IMR-90 (cell line): ENCODE results near the gene MAMLD1. TPM values are rescaled to one million over a fixed set of nuclear protein-coding genes. Genes with fewer than 3 reads are reported as not detected.

ENCODE experiments used
- ATAC-seq: fragments of 200-7000 bp; cut with Tn5 transposase; 2 replicates; pipeline ENCODE4 v1.9.1; 2020; ENCODE audit warnings: low read depth, mild to moderate bottlenecking, moderate library complexity
- BruUV-seq: library from RNA; stranded (reverse); fragments of 400-500 nt; replicated peaks from 2 replicates; lab custom pipeline; 2021; lab: Mats Ljungman, UMichigan
- CTCF ChIA-PET: fragments of 300-600 bp; formaldehyde crosslinking; extraction: SDS; loops from one replicate; lab custom pipeline; 2021; ENCODE audit warnings: antibody characterized with exemption; lab: Yijun Ruan, JAX
- POLR2A ChIA-PET: fragments of 300-600 bp; sonication (Branson Sonifier 250); formaldehyde crosslinking; loops from one replicate; lab custom pipeline; 2022; ENCODE audit warnings: antibody characterized with exemption; ENCODE audit not compliant: unreplicated experiment; lab: Charles Lee
- DNase-seq: peaks from one replicate; pipeline ENCODE4 v3.0.0; 2013
- H2AFZ ChIP-seq: replicated peaks from 2 replicates; pipeline ENCODE3; 2013; ENCODE audit warnings: low read length, mild to moderate bottlenecking; ENCODE audit not compliant: poor library complexity
- H2AK5ac ChIP-seq: 2 replicates; pipeline ENCODE4 v1.6.1; 2013; ENCODE audit warnings: low read depth, low read length, inconsistent platforms
- H2AK9ac ChIP-seq: replicated peaks from 2 replicates; pipeline ENCODE3; 2013; ENCODE audit warnings: mild to moderate bottlenecking, low read depth, low read length, moderate library complexity; ENCODE audit not compliant: poor library complexity
- H2BK120ac ChIP-seq: 2 replicates; pipeline ENCODE4 v1.6.1; 2013; ENCODE audit warnings: low read depth, low read length, inconsistent platforms
- H2BK15ac ChIP-seq: 3 replicates; pipeline ENCODE4 v1.6.1; 2013; ENCODE audit warnings: low read depth, low read length, inconsistent platforms
- H2BK20ac ChIP-seq: 2 replicates; pipeline ENCODE4 v1.6.1; 2013; ENCODE audit warnings: low read depth, mild to moderate bottlenecking, inconsistent platforms, low read length, moderate library complexity
- H2BK5ac ChIP-seq: 2 replicates; pipeline ENCODE4 v1.6.1; 2013; ENCODE audit warnings: mild to moderate bottlenecking, low read depth, low read length, inconsistent platforms; ENCODE audit not compliant: poor library complexity, severe bottlenecking
- H3K14ac ChIP-seq: replicated peaks from 2 replicates; pipeline ENCODE4 v1.6.1; 2013; ENCODE audit warnings: low read depth, low read length, inconsistent platforms
- H3K18ac ChIP-seq: 2 replicates; pipeline ENCODE4 v1.6.1; 2013; ENCODE audit warnings: low read depth, low read length, control low read depth
- H3K23ac ChIP-seq: 2 replicates; pipeline ENCODE4 v1.6.1; 2013; ENCODE audit warnings: low read depth, low read length, inconsistent platforms
- H3K27ac ChIP-seq: 2 replicates; pipeline ENCODE4 v1.5.1; 2013; ENCODE audit warnings: mild to moderate bottlenecking, control low read depth, low read length; ENCODE audit not compliant: insufficient read depth
- H3K27me3 ChIP-seq: 2 replicates; pipeline ENCODE4 v1.6.1; 2013; ENCODE audit warnings: low read length; ENCODE audit not compliant: control insufficient read depth, insufficient read depth
- H3K36me3 ChIP-seq: 2 replicates; pipeline ENCODE4 v1.6.1; 2013; ENCODE audit warnings: low read length, mixed read lengths; ENCODE audit not compliant: control insufficient read depth, insufficient read depth
- H3K4ac ChIP-seq: 2 replicates; pipeline ENCODE4 v1.6.1; 2013; ENCODE audit warnings: low read depth, low read length, inconsistent platforms
- H3K4me1 ChIP-seq: 2 replicates; pipeline ENCODE4 v1.6.1; 2013; ENCODE audit warnings: low read length, mixed read lengths; ENCODE audit not compliant: control insufficient read depth, insufficient read depth
- H3K4me2 ChIP-seq: 2 replicates; pipeline ENCODE4 v1.6.1; 2013; ENCODE audit warnings: low read depth, mild to moderate bottlenecking, control low read depth, low read length, moderate library complexity
- H3K4me3 ChIP-seq: 2 replicates; pipeline ENCODE4 v1.5.1; 2013; ENCODE audit warnings: low read depth, mild to moderate bottlenecking, control low read depth, low read length, moderate library complexity; ENCODE audit not compliant: insufficient read depth
- H3K56ac ChIP-seq: 2 replicates; pipeline ENCODE4 v1.6.1; 2013; ENCODE audit warnings: low read length, inconsistent platforms; ENCODE audit not compliant: insufficient read depth; ENCODE audit errors: extremely low read depth
- H3K79me1 ChIP-seq, 2 experiments: 2 replicates each; pipeline ENCODE4 v1.6.1; 2013; ENCODE audit warnings: low read length in 2 of 2, inconsistent platforms in 1 of 2, low read depth in 1 of 2
- H3K9ac ChIP-seq: 2 replicates; pipeline ENCODE4 v1.6.1; 2013; ENCODE audit warnings: low read depth, low read length, control low read depth
- H3K9me1 ChIP-seq: 2 replicates; pipeline ENCODE4 v1.6.1; 2013; ENCODE audit warnings: low read length, inconsistent platforms; ENCODE audit not compliant: insufficient read depth
- H3K9me3 ChIP-seq: 2 replicates; pipeline ENCODE4 v1.6.1; 2013; ENCODE audit warnings: low read length; ENCODE audit not compliant: control insufficient read depth, insufficient read depth
- H4K20me1 ChIP-seq: 2 replicates; pipeline ENCODE4 v1.6.1; 2013; ENCODE audit warnings: low read length, inconsistent platforms; ENCODE audit not compliant: insufficient read depth
- H4K5ac ChIP-seq: 2 replicates; pipeline ENCODE4 v1.6.1; 2013; ENCODE audit warnings: mild to moderate bottlenecking, low read depth, low read length, control low read depth
- H4K8ac ChIP-seq, 2 experiments: 2 replicates each; pipeline ENCODE4 v1.6.1; 2013; ENCODE audit warnings: low read depth in 2 of 2, low read length in 2 of 2, control low read depth in 1 of 2, inconsistent platforms in 1 of 2
- H4K91ac ChIP-seq: 2 replicates; pipeline ENCODE4 v1.6.1; 2013; ENCODE audit warnings: low read depth, low read length, inconsistent platforms; ENCODE audit not compliant: insufficient read depth
- BHLHE40 ChIP-seq: fragments of 150-350 bp; IDR thresholded peaks from 2 replicates; pipeline ENCODE4 v1.6.1; 2016; ENCODE audit warnings: mild to moderate bottlenecking, low read depth, low read length
- CTCF ChIP-seq: conservative IDR thresholded peaks from 2 replicates; pipeline ENCODE4 v1.5.1; 2012; ENCODE audit warnings: mild to moderate bottlenecking, low read depth, low read length, improper control_type of control experiment
- ELK1 ChIP-seq: fragments of 150-350 bp; IDR thresholded peaks from 2 replicates; pipeline ENCODE4 v1.6.1; 2016; ENCODE audit warnings: low read depth, mild to moderate bottlenecking, low read length, moderate library complexity, borderline replicate concordance
- MAFK ChIP-seq: IDR thresholded peaks from 2 replicates; pipeline ENCODE4 v1.6.1; 2012; ENCODE audit warnings: low read depth, low read length, improper control_type of control experiment
- MXI1 ChIP-seq: IDR thresholded peaks from 2 replicates; pipeline ENCODE4 v1.6.1; 2012; ENCODE audit warnings: low read depth, mild to moderate bottlenecking, low read length, moderate library complexity, borderline replicate concordance
- NFE2L2 ChIP-seq: fragments of 150-350 bp; IDR thresholded peaks from 2 replicates; pipeline ENCODE4 v1.6.1; 2016; ENCODE audit warnings: low read depth, mild to moderate bottlenecking, low read length
- RAD21 ChIP-seq: IDR thresholded peaks from 2 replicates; pipeline ENCODE4 v1.6.1; 2012; ENCODE audit warnings: low read length, improper control_type of control experiment
- RCOR1 ChIP-seq: IDR thresholded peaks from 2 replicates; pipeline ENCODE4 v1.6.1; 2012; ENCODE audit warnings: mild to moderate bottlenecking, low read length, improper control_type of control experiment; ENCODE audit not compliant: insufficient replicate concordance
- RFX5 ChIP-seq: IDR thresholded peaks from 2 replicates; pipeline ENCODE4 v1.8.0; 2012; ENCODE audit warnings: low read depth, mild to moderate bottlenecking, low read length, moderate library complexity
- USF2 ChIP-seq: fragments of 150-350 bp; IDR thresholded peaks from 2 replicates; pipeline ENCODE4 v1.6.1; 2017; ENCODE audit warnings: mild to moderate bottlenecking, antibody characterized with exemption, low read length, low read depth
- whole genome bisulfite sequencing, 2 experiments: methylation state at CpG; one replicate each; pipeline versions ENCODE4 v1.1.5 to v1.1.7; 2013; ENCODE audit warnings: missing lambda C conversion rate in 2 of 2; ENCODE audit not compliant: insufficient read length in 1 of 2; ENCODE audit errors: extremely low coverage in 2 of 2; 5-methylcytosine and 5-hydroxymethylcytosine counted together
- dilution Hi-C: fragments of 300-500 bp; cut with HindIII; formaldehyde crosslinking; loops from one replicate; pipeline ENCODE4 v1.14.3; 2018; ENCODE audit warnings: low sequenced_read_pairs; ENCODE audit not compliant: unreplicated experiment
- in situ Hi-C: fragments of 300-500 bp; cut with MboI; formaldehyde crosslinking; loops from 3 replicates; pipeline ENCODE4 v1.14.3; 2019; ENCODE audit warnings: low sequenced_read_pairs, inconsistent platforms, mixed read lengths
- intact Hi-C: fragments of 100-400 bp; cut with micrococcal nuclease; formaldehyde crosslinking; loops from 2 replicates; pipeline ENCODE4 v1.10.0; 2022
- polyA plus RNA-seq, 3 experiments: library from polyadenylated mRNA; depleted of rRNA; stranded (reverse); fragments of >200 nt; gene quantifications; 2 replicates each; pipeline ENCODE4 v1.2.3, GENCODE V29; 2012; ENCODE audit warnings: low replicate concordance in 1 of 3
- total RNA-seq: library from RNA; depleted of rRNA; stranded (reverse); fragments of >200 nt; gene quantifications from 2 replicates; pipeline ENCODE4 v1.2.3, GENCODE V29; 2012

MAMLD1 gene
- total and polyA plus RNA-seq, 2 of the 4 experiments (the other 2 are of a cell fraction), result 1.4 to 11.0 TPM

GRCh38 chrX:150421816-150422215, 58.7 kb downstream of the MAMLD1 start:
- no peak overlapping the region for H3K14ac ChIP-seq
- no peaks in the 10 kb centered on the region for H3K27me3 ChIP-seq
- H4K20me1 ChIP-seq, result no peaks in the 10 kb centered on the region
- no peaks in the 10 kb centered on the region for H3K4me1 ChIP-seq
- H3K18ac ChIP-seq, result no peak overlapping the region
- H3K36me3 ChIP-seq, result no peaks in the 10 kb centered on the region
- in situ Hi-C loops, result no loop called here
- no peak overlapping the region for H4K91ac ChIP-seq
- DNase-seq (peak; percentile 29), ATAC-seq (no peak)
- peaks cover 0 to 17% of the 10 kb centered on the region in 2 experiments; a peak in 2 of 4 replicates for H3K79me1 ChIP-seq
- H2BK20ac ChIP-seq, result no peak overlapping the region
- H2BK15ac ChIP-seq, result no peak overlapping the region
- H3K4ac ChIP-seq, result no peak overlapping the region
- H3K9me1 ChIP-seq, result no peaks in the 10 kb centered on the region
- H3K9me3 ChIP-seq, result no peaks in the 10 kb centered on the region
- no peak for TF ChIP-seq ELK1
- no peak for TF ChIP-seq RCOR1
- no peak for TF ChIP-seq RFX5
- TF ChIP-seq CTCF, result no peak
- TF ChIP-seq NFE2L2, result no peak
- no peak for TF ChIP-seq MAFK
- TF ChIP-seq MXI1, result no peak
- TF ChIP-seq RAD21, result no peak
- TF ChIP-seq USF2, result no peak
- TF ChIP-seq BHLHE40, result no peak
- no peak overlapping the region for H3K27ac ChIP-seq
- no peak overlapping the region for H4K8ac ChIP-seq
- no peak overlapping the region for H2BK120ac ChIP-seq
- dilution Hi-C loops, result no loop called here
- CTCF ChIA-PET, result no interaction called here
- no peak overlapping the region for H3K4me3 ChIP-seq
- no peak overlapping the region for H2AK5ac ChIP-seq
- H3K4me2 ChIP-seq, result no peak overlapping the region
- no peak overlapping the region for H2AK9ac ChIP-seq
- BruUV-seq, result no TSS peak
- H2BK5ac ChIP-seq, result no peak overlapping the region
- no peak overlapping the region for H3K9ac ChIP-seq
- POLR2A ChIA-PET, result no interaction called here
- no peak overlapping the region for H3K56ac ChIP-seq
- H3K23ac ChIP-seq, result no peak overlapping the region
- intact Hi-C loops, result no loop called here
- 40% methylated on average over 4 of the region's 8 CpGs; no CpG with 5 or more reads in 1 of the 2 experiments for WGBS, 2 experiments
- H2AFZ ChIP-seq, result no peak overlapping the region
- no peak overlapping the region for H4K5ac ChIP-seq
